HG03378 (cell line): Measurements from ENCODE around the gene GFPT1.

Source experiments
- ATAC-seq: cut with Tn5 transposase; IDR thresholded peaks from one replicate; pipeline ENCODE4 v1.9.1; 2021; ENCODE audit warnings: mild to moderate bottlenecking, moderate library complexity; ENCODE audit not compliant: unreplicated experiment

The GFPT1 gene

DNA sequence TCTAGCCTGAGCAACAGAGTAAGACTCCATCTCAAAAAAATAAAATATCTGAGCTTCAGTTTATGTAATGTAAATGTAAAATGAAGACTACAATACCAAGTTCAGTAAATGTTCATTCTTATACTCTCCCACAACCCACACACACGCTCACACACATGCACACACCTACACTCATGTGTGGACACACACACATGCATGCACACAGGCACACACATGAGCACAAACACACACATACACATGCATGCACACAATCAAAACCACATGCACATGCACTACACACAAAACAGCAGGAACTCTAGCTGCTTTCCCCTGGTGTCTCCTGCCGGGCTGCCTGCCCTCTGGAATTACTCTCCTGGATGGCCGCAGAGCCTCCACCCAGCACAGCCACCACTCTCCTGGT is 90.6 kb downstream of the GFPT1 start:
- ATAC-seq = no peak

- ATAC-seq = no peak
These were observed 94.8 kb downstream of the GFPT1 start for GRCh38 chr2:69292256-69292655.

DNA sequence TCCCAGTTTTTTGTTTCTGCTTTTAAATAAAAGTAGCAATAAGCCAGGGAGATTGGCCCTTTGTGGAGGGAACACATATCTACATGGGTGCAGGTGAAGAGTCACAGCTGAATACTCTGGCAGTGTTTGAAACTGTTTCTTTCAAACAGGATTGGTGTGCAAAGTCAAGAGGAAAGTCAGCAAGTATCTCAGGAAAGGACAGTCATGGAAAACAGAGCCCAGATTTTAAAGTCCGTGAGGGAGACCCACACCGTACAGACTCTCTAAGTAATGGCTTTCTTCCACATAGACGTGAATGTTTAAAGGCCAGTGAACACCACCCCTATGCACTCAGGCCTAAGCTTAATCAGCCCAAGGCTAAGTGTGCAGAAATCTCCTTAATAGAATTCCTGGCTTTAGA is 95.3 kb downstream of the GFPT1 start:
- ATAC-seq = no peak

- no peak for ATAC-seq
These were observed 95.9 kb downstream of the GFPT1 start for GRCh38 chr2:69291004-69291650.

GRCh38 chr2:69288429-69288828 is 98.6 kb downstream of the GFPT1 start:
- ATAC-seq = no peak

GRCh38 chr2:69287544-69287943 is 99.5 kb downstream of the GFPT1 start:
- no peak for ATAC-seq

DNA sequence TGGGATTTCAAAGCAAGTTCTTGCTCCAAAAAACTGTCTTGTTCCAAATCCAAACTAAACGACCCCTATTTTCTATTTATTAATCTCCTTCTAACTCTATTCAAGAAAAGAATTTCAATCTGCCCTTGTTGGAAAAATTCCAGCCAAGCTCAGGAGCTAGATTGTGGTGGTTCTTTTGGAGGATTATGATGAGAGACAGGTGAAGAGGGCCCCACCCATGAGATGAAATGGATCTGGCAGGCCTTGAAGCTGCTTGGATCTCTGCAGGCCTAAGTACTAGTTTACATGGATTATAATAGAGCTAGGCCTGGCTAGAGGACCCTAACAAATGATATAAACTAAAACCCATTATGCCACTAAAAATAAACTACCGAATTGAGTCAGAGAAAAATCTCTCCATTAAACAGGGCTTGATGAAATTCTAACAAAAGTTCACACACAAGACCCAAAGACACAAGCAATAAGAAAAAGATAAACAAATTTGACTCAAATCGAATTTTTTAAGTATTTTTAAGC is 101.6 kb downstream of the GFPT1 start:
- no peak for ATAC-seq

GRCh38 chr2:69280796-69281412 is 106.1 kb downstream of the GFPT1 start:
- ATAC-seq = no peak

DNA sequence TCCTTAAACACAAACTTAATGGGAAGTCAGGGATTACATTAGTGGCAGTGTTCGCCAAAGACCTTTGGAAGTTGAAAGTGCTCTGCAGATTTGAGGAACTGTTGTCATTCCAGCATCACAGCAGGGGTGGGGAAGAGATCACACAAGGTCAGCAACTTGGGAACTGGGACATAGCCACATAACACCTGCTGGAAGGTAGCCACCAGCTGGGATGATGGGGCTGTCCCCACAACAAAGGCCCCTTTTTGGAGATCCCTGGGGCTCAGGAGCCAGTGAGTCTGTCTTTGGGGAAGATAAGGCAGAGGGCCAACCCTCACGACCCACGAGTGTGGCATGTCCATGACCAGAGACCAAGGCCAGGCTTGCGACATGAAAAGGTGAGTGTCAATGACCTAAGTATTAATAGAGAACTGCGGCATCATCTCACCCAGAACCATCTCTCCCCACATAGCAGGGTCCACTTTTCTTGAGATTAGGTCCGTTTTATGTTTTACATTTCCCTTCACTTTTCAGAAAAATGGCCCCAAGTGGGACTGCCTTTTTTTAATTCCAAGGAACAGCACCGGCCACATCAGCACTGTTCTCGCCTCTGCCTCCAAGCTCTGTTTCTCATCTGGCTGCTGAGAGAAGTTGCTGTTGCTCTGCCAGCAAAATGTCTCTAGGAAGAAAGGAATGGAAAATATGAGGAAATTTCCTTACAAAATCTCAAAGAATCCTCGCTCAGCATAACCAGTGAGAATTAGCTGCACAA is 106.9 kb downstream of the GFPT1 start:
- no peak for ATAC-seq

DNA sequence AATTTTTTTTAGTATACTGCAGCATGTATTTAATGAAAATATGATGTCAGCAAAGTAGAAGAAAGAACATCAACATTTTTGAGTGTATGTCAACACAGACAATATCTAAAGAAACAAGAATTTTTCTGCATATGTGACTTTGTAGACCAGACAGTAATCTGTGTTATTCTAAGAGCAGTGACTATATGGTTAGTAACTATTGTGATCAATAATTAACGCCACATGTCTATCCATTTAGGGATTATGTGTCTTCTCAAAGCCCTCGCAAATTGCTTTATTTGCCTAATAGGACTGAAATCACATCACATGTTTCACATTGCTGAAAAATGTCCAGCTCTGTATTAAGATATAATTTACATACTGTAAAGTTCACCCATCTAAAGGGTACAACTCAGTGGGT is 107.8 kb downstream of the GFPT1 start:
- ATAC-seq = no peak

- no peak for ATAC-seq
These were observed 108.7 kb downstream of the GFPT1 start for GRCh38 chr2:69278366-69278765.

DNA sequence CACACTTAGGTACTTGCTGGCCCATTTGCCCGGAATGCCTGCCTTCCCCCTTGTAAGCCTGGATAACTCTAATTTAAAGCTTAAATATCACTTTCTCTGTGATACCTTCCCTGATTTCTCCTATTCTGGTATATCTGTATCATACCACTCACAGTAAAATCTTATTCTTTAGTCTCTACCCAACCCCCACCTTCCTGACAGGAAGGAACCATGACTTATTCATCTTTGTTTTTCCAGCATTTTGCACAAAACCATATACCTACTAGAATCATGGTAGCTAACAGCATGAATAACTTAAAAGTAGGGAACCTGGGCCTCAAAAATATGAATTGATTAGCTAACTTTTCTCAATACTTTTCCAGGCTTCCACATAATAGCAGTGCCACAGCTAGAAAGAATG is 111.5 kb downstream of the GFPT1 start:
- no peak for ATAC-seq

GRCh38 chr2:69272803-69273471 is 114.1 kb downstream of the GFPT1 start:
- ATAC-seq = no peak

- no peak for ATAC-seq
These were observed 115.2 kb downstream of the GFPT1 start for GRCh38 chr2:69271831-69272257.
